HEK293T (cell line): ENCODE data around the gene ASIC4.

Source experiments
- CTCF ChIA-PET: fragments of 350-600 bp; formaldehyde crosslinking; extraction: SDS; loops from one replicate; lab custom pipeline; 2021; ENCODE audit warnings: antibody characterized with exemption, inconsistent platforms; lab: Yijun Ruan, JAX
- POLR2A ChIA-PET: fragments of 350-600 bp; formaldehyde crosslinking; extraction: SDS; loops from one replicate; lab custom pipeline; 2020; ENCODE audit warnings: antibody characterized with exemption, inconsistent platforms; lab: Yijun Ruan, JAX
- DNase-seq: peaks from one replicate; pipeline ENCODE4 v3.0.0; 2012; ENCODE audit warnings: mixed read lengths; ENCODE audit errors: extremely low spot score
- ARNT ChIP-seq: fragments of 450-650 bp; IDR thresholded peaks from 2 replicates; pipeline ENCODE4 v1.6.1; 2017; ENCODE audit warnings: mild to moderate bottlenecking
- BHLHE40 ChIP-seq: fragments of 450-650 bp; IDR thresholded peaks from 2 replicates; pipeline ENCODE4 v1.6.1; 2016; ENCODE audit warnings: mild to moderate bottlenecking, moderate library complexity, borderline replicate concordance
- CTBP1 ChIP-seq: fragments of 450-650 bp; IDR thresholded peaks from 2 replicates; pipeline ENCODE4 v1.6.1; 2016; ENCODE audit warnings: borderline replicate concordance
- ELF4 ChIP-seq: fragments of 450-650 bp; IDR thresholded peaks from 2 replicates; pipeline ENCODE4 v1.6.1; 2017; ENCODE audit warnings: antibody characterized with exemption
- FOXA1 ChIP-seq: fragments of 450-650 bp; IDR thresholded peaks from 2 replicates; pipeline ENCODE4 v1.6.1; 2016; ENCODE audit warnings: mild to moderate bottlenecking
- FOXK2 ChIP-seq: fragments of 450-650 bp; IDR thresholded peaks from 2 replicates; pipeline ENCODE4 v1.6.1; 2016; ENCODE audit warnings: mild to moderate bottlenecking
- FOXM1 ChIP-seq: fragments of 450-650 bp; IDR thresholded peaks from 2 replicates; pipeline ENCODE4 v1.6.1; 2017; ENCODE audit warnings: mild to moderate bottlenecking, borderline replicate concordance
- HDGF ChIP-seq: fragments of 450-650 bp; IDR thresholded peaks from 2 replicates; pipeline ENCODE4 v1.6.1; 2017; ENCODE audit warnings: antibody characterized with exemption, borderline replicate concordance
- L3MBTL2 ChIP-seq: fragments of 450-650 bp; conservative IDR thresholded peaks from 2 replicates; pipeline ENCODE4 v1.6.1; 2016; ENCODE audit warnings: mild to moderate bottlenecking
- LEF1 ChIP-seq: fragments of 450-650 bp; IDR thresholded peaks from 2 replicates; pipeline ENCODE4 v1.6.1; 2017; ENCODE audit warnings: mild to moderate bottlenecking, borderline replicate concordance
- NFRKB ChIP-seq: fragments of 450-650 bp; IDR thresholded peaks from 2 replicates; pipeline ENCODE4 v1.6.1; 2016; ENCODE audit warnings: mild to moderate bottlenecking, moderate library complexity
- SUZ12 ChIP-seq: fragments of 450-650 bp; IDR thresholded peaks from 2 replicates; pipeline ENCODE4 v1.6.1; 2016; ENCODE audit warnings: mild to moderate bottlenecking
- TARDBP ChIP-seq: fragments of 450-650 bp; IDR thresholded peaks from 2 replicates; pipeline ENCODE4 v1.6.1; 2016
- ZNF384 ChIP-seq: fragments of 450-650 bp; IDR thresholded peaks from 2 replicates; pipeline ENCODE4 v1.6.1; 2016
- TF ChIP-seq, protein P1 (sequence below): fragments of 450-650 bp; IDR thresholded peaks from 2 replicates; pipeline ENCODE4 v1.6.1; 2016

ASIC4 gene

DNA sequence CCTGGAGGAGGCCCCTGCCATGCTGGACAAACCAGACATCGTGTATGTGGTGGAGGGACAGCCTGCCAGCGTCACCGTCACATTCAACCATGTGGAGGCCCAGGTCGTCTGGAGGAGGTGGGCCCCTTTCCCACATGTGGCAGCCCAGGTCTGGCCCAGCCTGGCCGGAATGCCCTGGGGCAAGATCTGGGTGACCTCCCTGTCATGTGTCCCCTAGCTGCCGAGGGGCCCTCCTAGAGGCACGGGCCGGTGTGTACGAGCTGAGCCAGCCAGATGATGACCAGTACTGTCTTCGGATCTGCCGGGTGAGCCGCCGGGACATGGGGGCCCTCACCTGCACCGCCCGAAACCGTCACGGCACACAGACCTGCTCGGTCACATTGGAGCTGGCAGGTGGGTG lies 40.8 kb upstream of the ASIC4 start:
- TF ChIP-seq ELF4 (no peak), L3MBTL2 (no peak), LEF1 (no peak), NFRKB (no peak), ZNF384 (no peak), TARDBP (no peak), BHLHE40 (no peak), FOXK2 (no peak), HDGF (no peak), ARNT (no peak), SUZ12 (no peak)
- TF ChIP-seq, protein P1, sequence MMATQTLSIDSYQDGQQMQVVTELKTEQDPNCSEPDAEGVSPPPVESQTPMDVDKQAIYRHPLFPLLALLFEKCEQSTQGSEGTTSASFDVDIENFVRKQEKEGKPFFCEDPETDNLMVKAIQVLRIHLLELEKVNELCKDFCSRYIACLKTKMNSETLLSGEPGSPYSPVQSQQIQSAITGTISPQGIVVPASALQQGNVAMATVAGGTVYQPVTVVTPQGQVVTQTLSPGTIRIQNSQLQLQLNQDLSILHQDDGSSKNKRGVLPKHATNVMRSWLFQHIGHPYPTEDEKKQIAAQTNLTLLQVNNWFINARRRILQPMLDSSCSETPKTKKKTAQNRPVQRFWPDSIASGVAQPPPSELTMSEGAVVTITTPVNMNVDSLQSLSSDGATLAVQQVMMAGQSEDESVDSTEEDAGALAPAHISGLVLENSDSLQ: no peak
- no peak for DNase-seq
- ChIA-PET CTCF (interaction anchor here (0.7 to 1.2 kb wide), 2 partner anchors 56 to 590 kb away, joined by 3 read pairs; no protein-coding TSS in a partner anchor), POLR2A (no interaction called here)

DNA sequence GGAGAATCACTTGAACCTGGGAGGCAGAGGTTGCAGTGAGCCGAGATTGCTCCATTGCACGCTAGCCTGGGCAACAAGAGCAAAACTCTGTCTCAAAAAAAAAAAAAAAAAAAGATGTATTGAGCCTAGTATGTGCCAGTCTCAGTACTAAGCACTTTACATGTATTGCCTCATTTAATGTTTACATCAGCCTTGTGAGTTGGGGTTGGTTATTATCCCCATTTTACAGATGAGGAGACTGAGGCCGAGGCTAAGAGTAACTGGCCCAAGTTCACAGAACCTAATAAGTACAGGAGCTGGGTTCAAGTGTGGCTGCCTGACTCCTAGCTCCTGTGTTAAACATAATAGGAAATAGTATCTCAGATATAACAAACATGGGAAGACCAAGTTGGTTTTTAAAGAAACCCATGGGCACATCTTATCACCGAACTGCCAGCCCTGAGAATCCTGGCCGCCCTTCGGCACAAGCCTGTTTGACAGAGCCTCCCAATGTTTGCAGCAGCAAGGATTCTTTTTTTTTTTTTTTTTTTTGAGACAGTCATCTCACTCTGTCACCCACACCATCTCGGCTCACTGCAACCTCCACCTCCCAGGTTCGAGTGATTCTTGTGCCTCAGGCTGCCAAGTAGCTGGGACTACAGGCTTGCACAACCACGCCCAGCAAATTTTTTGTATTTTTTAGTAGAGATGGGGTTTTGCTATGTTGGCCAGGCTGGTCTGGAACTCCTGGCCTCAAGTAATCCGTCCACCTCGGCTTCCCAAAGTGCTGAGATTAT lies 39.8 kb upstream of the ASIC4 start:
- TF ChIP-seq SUZ12 (no peak), BHLHE40 (no peak), NFRKB (no peak)
- ChIA-PET POLR2A (no interaction called here), CTCF (interaction anchor here (1.3 to 2.2 kb wide), 4 partner anchors 11 to 46 kb away, joined by 4 to 7 read pairs (median 6); partner anchors contain the start of gene GMPPA)
- no peak for DNase-seq

DNA sequence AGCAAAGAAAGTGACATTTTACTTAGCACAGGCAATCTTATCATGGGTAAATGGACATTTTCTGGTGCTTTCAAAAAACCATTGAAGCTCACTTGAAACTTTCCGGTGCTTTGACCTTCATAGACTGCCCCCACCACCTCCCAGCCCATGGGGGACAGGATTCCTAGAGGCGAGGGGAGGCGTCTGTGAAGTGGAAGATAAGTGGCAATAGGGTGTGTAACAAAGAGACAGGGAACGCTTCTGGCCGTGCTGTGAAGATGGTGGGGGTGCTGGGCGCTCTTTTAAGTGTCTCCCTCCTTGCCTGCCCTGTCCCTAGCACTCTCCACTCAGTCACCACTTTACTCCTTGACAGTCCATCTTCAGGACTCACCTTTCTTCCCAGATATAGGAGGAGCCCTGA lies 39.0 kb upstream of the ASIC4 start:
- ChIA-PET CTCF (interaction anchor here (1.3 to 2.2 kb wide), 6 partner anchors 11 to 55 kb away, joined by 4 to 12 read pairs (median 6); partner anchors contain the start of gene GMPPA), POLR2A (no interaction called here)
- DNase-seq: no peak
- no peak for TF ChIP-seq HDGF
- no peak for TF ChIP-seq SUZ12
- TF ChIP-seq ELF4: no peak
- TF ChIP-seq CTBP1: no peak

DNA sequence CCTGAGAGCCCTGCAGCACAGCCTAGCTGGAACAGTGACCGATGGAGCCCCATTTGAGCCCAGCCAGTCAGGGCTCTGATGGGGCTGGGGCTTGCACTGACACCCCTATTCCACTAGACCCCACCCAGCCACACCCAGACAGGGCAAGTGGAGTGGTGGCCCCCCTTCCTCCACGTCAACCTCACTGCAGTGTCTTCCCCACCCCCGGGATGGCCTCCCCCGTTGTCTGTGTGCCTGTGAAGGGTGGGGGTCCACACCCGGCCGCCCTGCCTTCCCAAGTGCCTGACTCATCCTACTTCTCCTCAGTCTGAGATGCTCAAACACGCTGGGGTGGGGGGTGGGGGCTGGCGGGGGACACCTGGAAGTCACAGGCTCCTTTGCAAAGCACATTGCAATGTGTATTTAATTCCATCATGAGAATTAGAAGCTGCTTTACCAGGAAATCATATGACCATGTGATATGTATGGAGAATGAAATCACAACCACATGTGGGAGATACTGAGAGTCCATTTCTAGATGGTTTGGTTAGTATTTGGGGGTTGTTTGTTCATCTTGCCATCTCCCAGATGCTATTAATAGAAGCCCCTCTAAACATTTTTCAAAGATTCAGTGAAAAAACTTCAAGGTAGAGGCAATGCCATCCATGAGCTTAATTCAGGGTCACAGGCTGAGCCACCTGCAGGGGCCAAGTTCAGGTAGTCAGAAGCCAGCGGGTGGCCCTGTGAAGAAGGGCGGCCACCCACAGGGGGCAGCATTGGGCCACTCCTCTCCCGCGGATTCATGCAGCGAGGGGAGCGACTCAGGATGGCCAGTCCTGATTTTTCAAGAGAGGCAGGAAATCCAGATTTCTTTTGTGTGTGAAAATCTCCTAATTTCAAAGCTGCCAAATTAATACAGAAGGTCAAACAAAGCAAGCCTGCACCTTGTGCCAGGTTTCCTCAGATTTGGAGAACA lies 38.3 kb upstream of the ASIC4 start:
- peak; percentile 82 for DNase-seq
- ChIA-PET CTCF (interaction anchor here (0.6 to 2.2 kb wide), 12 partner anchors 10 to 61 kb away, joined by 3 to 12 read pairs (median 4); partner anchors contain the start of gene GMPPA), POLR2A (interaction anchor here (1.0 to 1.5 kb wide), 3 partner anchors 20 to 23 kb away, joined by 3 read pairs; partner anchors contain the start of gene GMPPA)
- TF ChIP-seq ZNF384 (no peak), ARNT (0 out of 2 replicates have a peak, but pooled peaks have one; percentile 7)

DNA sequence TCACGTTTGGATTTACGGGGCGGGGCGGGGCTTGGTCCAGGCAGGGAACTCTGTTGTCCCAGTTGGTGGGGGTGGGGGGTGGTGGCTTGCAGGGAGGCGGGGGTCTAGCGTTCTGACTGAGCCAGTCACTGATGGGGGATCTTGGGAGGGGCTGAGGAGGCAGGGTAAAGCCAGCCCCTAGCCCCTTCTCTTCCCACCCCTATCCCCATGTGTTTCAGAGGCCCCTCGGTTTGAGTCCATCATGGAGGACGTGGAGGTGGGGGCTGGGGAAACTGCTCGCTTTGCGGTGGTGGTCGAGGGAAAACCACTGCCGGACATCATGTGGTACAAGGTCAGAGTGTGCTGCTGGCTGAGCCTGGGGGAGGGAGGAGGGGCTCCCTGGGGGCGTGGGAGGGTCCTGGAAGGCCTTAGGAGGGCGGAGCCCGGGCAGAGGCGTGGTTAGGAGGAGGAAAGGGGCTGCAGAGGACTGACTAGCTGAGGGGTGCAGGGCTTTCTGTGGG lies 37.6 kb upstream of the ASIC4 start:
- DNase-seq: no peak
- POLR2A ChIA-PET: interaction anchor here (1.0 to 1.5 kb wide), 3 partner anchors 19 to 22 kb away, joined by 3 read pairs; partner anchors contain the start of gene GMPPA
- CTCF ChIA-PET: interaction anchor here (1.0 to 2.2 kb wide), 10 partner anchors 9 to 53 kb away, joined by 3 to 12 read pairs (median 4); partner anchors contain the start of gene GMPPA
- TF ChIP-seq SUZ12 (no peak), NFRKB (no peak), HDGF (no peak), FOXA1 (no peak), BHLHE40 (no peak), ARNT (no peak), FOXK2 (no peak), TARDBP (no peak), ZNF384 (no peak), ELF4 (no peak), CTBP1 (no peak), LEF1 (no peak)
- TF ChIP-seq, protein P1: no peak

DNA sequence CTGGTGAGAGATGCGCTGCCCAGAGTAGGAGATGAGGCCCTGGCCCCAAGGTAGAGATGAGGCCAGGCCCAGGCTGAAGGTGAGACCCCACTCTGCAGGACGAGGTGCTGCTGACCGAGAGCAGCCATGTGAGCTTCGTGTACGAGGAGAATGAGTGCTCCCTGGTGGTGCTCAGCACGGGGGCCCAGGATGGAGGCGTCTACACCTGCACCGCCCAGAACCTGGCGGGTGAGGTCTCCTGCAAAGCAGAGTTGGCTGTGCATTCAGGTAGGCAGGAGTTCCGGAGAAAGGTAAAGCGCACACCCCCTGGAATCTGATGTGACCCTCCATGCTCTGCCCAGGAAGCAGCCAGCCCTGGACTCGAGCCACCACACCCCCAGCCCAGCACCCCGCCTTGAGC lies 37.1 kb upstream of the ASIC4 start:
- no peak for TF ChIP-seq ARNT
- TF ChIP-seq FOXK2: no peak
- no peak for TF ChIP-seq HDGF
- no peak for TF ChIP-seq NFRKB
- no peak for TF ChIP-seq LEF1
- no peak for TF ChIP-seq ZNF384
- TF ChIP-seq L3MBTL2: no peak
- TF ChIP-seq BHLHE40: no peak
- TF ChIP-seq FOXM1: no peak
- TF ChIP-seq CTBP1: no peak
- POLR2A ChIA-PET: interaction anchor here (1.5 kb wide), 1 partner anchor 19 kb away, joined by 3 read pairs; no protein-coding TSS in a partner anchor
- CTCF ChIA-PET: interaction anchor here (0.9 to 1.6 kb wide), 5 partner anchors 30 to 52 kb away, joined by 3 to 7 read pairs (median 4); no protein-coding TSS in a partner anchor
- no peak for DNase-seq
